Measurements from ENCODE around the gene ZBTB12. TPM values are rescaled to one million over a fixed set of nuclear protein-coding genes. Genes with fewer than 3 reads are reported as not detected.

The ZBTB12 gene
- total and polyA plus RNA-seq, 2 of the 13 experiments (the other 11 are each of a cell fraction or from before 2014, with no cell fraction given) = 4.8 to 6.0 TPM

- TF ChIP-seq ZNF83 (CRISPR knock-in tag; IDR thresholded peaks at IDR 0.05; ENCODE audit: borderline replicate concordance) (0 out of 2 replicates have a peak, but pooled peaks have one; percentile 69), ZIK1 (CRISPR knock-in tag; IDR thresholded peaks at IDR 0.05; ENCODE audit: borderline replicate concordance, low read depth) (0 out of 2 replicates have a peak, but pooled peaks have one; percentile 52), SIN3B (IDR thresholded peaks at IDR 0.05; ENCODE audit: low read length) (peak; percentile 88), ZNF512 (CRISPR knock-in tag; IDR thresholded peaks at IDR 0.05) (no peak), RERE (CRISPR knock-in tag; IDR thresholded peaks at IDR 0.05; ENCODE audit: low read depth) (0 out of 2 replicates have a peak, but pooled peaks have one; percentile 3), ZMYM3 (CRISPR knock-in tag; IDR thresholded peaks at IDR 0.05) (no peak; the same call in 1 of the 2 replicates), KLF16 (CRISPR knock-in tag; IDR thresholded peaks at IDR 0.05) (peak in 1 of 2 experiments; percentile 98; a peak in 2 of 4 replicates), YEATS4 (CRISPR knock-in tag; IDR thresholded peaks at IDR 0.05; ENCODE audit: borderline replicate concordance) (no peak; the same call in 1 of the 2 replicates), THYN1 (CRISPR knock-in tag; IDR thresholded peaks at IDR 0.05; ENCODE audit: borderline replicate concordance, low read depth) (no peak), PAF1 (CRISPR knock-in tag; IDR thresholded peaks at IDR 0.05) (no peak), MYNN (CRISPR knock-in tag; IDR thresholded peaks at IDR 0.05; ENCODE audit: low read depth) (0 out of 2 replicates have a peak, but pooled peaks have one; percentile 50), ATF7-NPFF (CRISPR knock-in tag; IDR thresholded peaks at IDR 0.05; ENCODE audit: low read depth) (peak; percentile 45; the same call in 1 of the 2 replicates), SKI (IDR thresholded peaks at IDR 0.05; ENCODE audit: partially characterized antibody) (peak; percentile 87)
- TF ChIP-seq, protein P1, sequence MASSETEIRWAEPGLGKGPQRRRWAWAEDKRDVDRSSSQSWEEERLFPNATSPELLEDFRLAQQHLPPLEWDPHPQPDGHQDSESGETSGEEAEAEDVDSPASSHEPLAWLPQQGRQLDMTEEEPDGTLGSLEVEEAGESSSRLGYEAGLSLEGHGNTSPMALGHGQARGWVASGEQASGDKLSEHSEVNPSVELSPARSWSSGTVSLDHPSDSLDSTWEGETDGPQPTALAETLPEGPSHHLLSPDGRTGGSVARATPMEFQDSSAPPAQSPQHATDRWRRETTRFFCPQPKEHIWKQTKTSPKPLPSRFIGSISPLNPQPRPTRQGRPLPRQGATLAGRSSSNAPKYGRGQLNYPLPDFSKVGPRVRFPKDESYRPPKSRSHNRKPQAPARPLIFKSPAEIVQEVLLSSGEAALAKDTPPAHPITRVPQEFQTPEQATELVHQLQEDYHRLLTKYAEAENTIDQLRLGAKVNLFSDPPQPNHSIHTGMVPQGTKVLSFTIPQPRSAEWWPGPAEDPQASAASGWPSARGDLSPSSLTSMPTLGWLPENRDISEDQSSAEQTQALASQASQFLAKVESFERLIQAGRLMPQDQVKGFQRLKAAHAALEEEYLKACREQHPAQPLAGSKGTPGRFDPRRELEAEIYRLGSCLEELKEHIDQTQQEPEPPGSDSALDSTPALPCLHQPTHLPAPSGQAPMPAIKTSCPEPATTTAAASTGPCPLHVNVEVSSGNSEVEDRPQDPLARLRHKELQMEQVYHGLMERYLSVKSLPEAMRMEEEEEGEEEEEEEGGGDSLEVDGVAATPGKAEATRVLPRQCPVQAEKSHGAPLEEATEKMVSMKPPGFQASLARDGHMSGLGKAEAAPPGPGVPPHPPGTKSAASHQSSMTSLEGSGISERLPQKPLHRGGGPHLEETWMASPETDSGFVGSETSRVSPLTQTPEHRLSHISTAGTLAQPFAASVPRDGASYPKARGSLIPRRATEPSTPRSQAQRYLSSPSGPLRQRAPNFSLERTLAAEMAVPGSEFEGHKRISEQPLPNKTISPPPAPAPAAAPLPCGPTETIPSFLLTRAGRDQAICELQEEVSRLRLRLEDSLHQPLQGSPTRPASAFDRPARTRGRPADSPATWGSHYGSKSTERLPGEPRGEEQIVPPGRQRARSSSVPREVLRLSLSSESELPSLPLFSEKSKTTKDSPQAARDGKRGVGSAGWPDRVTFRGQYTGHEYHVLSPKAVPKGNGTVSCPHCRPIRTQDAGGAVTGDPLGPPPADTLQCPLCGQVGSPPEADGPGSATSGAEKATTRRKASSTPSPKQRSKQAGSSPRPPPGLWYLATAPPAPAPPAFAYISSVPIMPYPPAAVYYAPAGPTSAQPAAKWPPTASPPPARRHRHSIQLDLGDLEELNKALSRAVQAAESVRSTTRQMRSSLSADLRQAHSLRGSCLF (CRISPR knock-in tag; IDR thresholded peaks at IDR 0.05; ENCODE audit: borderline replicate concordance) = peak; percentile 82; the same call in 1 of the 2 replicates
- TF ChIP-seq, protein P2, sequence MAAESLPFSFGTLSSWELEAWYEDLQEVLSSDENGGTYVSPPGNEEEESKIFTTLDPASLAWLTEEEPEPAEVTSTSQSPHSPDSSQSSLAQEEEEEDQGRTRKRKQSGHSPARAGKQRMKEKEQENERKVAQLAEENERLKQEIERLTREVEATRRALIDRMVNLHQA (CRISPR knock-in tag; IDR thresholded peaks at IDR 0.05) = peak; percentile 49; the same call in 1 of the 2 replicates
Measured at GRCh38 chr6:31862344-31863235, 39.3 kb downstream of the ZBTB12 start, which contains the start of gene NEU1 (continued).

Data from HepG2 (cell line).